ENCODE results near the gene BECN2. TPM values are rescaled to one million over a fixed set of nuclear protein-coding genes. Genes with fewer than 3 reads are reported as not detected.

BECN2 gene
- total RNA-seq, 1 experiment from 2014 or later = not detected

- H3K27ac Mint-ChIP-seq (ENCODE audit: unreplicated experiment) = peak overlapping the region; percentile 22
- no peaks in the 10 kb centered on the region for H3K36me3 Mint-ChIP-seq (ENCODE audit: insufficient read depth, unreplicated experiment)
- no peaks in the 10 kb centered on the region for H3K27me3 Mint-ChIP-seq (ENCODE audit: insufficient read depth, unreplicated experiment)
- peaks cover 7% of the 10 kb centered on the region for H3K4me1 Mint-ChIP-seq (ENCODE audit: low read depth, unreplicated experiment)
- H3K9me3 ChIP-seq = no peaks in the 10 kb centered on the region
- no TSS peak for BruUV-seq (replicated peaks)
- intact Hi-C loops (cut with micrococcal nuclease; ENCODE audit: unreplicated experiment) = no loop called here
- CTCF ChIA-PET = no interaction called here
- DNase-seq = peak; percentile 30 to 54
- no peak overlapping the region for H3K4me3 Mint-ChIP-seq (ENCODE audit: unreplicated experiment)
- no peaks in the 10 kb centered on the region for H3K36me3 ChIP-seq (ENCODE audit: control insufficient read depth, insufficient read depth, low read length)
- no peak overlapping the region for H3K4me3 ChIP-seq (ENCODE audit: low read depth, low read length)
- H3K4me1 ChIP-seq = peaks cover 10% of the 10 kb centered on the region; the same call in 1 of the 2 replicates
- H3K27me3 ChIP-seq (replicated peaks; ENCODE audit: control insufficient read depth, insufficient read depth, low read length) = no peaks in the 10 kb centered on the region
- POLR2A ChIA-PET = no interaction called here
- H3K9me3 Mint-ChIP-seq (ENCODE audit: unreplicated experiment) = no peaks in the 10 kb centered on the region
- TF ChIP-seq, protein P1, sequence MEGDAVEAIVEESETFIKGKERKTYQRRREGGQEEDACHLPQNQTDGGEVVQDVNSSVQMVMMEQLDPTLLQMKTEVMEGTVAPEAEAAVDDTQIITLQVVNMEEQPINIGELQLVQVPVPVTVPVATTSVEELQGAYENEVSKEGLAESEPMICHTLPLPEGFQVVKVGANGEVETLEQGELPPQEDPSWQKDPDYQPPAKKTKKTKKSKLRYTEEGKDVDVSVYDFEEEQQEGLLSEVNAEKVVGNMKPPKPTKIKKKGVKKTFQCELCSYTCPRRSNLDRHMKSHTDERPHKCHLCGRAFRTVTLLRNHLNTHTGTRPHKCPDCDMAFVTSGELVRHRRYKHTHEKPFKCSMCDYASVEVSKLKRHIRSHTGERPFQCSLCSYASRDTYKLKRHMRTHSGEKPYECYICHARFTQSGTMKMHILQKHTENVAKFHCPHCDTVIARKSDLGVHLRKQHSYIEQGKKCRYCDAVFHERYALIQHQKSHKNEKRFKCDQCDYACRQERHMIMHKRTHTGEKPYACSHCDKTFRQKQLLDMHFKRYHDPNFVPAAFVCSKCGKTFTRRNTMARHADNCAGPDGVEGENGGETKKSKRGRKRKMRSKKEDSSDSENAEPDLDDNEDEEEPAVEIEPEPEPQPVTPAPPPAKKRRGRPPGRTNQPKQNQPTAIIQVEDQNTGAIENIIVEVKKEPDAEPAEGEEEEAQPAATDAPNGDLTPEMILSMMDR (IDR thresholded peaks at IDR 0.05; ENCODE audit: insufficient read depth in 1 of 2, low read depth in 1 of 2, low read length in 1 of 2, severe bottlenecking in 1 of 2, unreplicated experiment in 1 of 2) = no peak
These were observed 30.2 kb upstream of the BECN2 start for GRCh38 chr1:241927321-241927720.

- ChIA-PET POLR2A (no interaction called here), CTCF (no interaction called here)
- intact Hi-C loops (cut with micrococcal nuclease; ENCODE audit: unreplicated experiment) = no loop called here
- Mint-ChIP-seq H3K9me3 (ENCODE audit: unreplicated experiment) (no peaks in the 10 kb centered on the region), H3K27ac (ENCODE audit: unreplicated experiment) (no peak overlapping the region), H3K4me1 (ENCODE audit: low read depth, unreplicated experiment) (no peaks in the 10 kb centered on the region), H3K36me3 (ENCODE audit: insufficient read depth, unreplicated experiment) (no peaks in the 10 kb centered on the region), H3K4me3 (ENCODE audit: unreplicated experiment) (no peak overlapping the region), H3K27me3 (ENCODE audit: insufficient read depth, unreplicated experiment) (no peaks in the 10 kb centered on the region)
- no peaks in the 10 kb centered on the region for H3K36me3 ChIP-seq (ENCODE audit: control insufficient read depth, insufficient read depth, low read length)
- no peaks in the 10 kb centered on the region for H3K27me3 ChIP-seq (replicated peaks; ENCODE audit: control insufficient read depth, insufficient read depth, low read length)
- H3K4me3 ChIP-seq (ENCODE audit: low read depth, low read length) = no peak overlapping the region
- TF ChIP-seq, protein P1 (IDR thresholded peaks at IDR 0.05; ENCODE audit: insufficient read depth in 1 of 2, low read depth in 1 of 2, low read length in 1 of 2, severe bottlenecking in 1 of 2, unreplicated experiment in 1 of 2) = no peak
- H3K9me3 ChIP-seq = no peaks in the 10 kb centered on the region
- DNase-seq = no peak
- H3K4me1 ChIP-seq = peaks cover under 1% of the 10 kb centered on the region; the same call in 1 of the 2 replicates
- BruUV-seq (replicated peaks) = no TSS peak
These were observed 24.7 kb upstream of the BECN2 start for GRCh38 chr1:241932845-241933244.

DNA sequence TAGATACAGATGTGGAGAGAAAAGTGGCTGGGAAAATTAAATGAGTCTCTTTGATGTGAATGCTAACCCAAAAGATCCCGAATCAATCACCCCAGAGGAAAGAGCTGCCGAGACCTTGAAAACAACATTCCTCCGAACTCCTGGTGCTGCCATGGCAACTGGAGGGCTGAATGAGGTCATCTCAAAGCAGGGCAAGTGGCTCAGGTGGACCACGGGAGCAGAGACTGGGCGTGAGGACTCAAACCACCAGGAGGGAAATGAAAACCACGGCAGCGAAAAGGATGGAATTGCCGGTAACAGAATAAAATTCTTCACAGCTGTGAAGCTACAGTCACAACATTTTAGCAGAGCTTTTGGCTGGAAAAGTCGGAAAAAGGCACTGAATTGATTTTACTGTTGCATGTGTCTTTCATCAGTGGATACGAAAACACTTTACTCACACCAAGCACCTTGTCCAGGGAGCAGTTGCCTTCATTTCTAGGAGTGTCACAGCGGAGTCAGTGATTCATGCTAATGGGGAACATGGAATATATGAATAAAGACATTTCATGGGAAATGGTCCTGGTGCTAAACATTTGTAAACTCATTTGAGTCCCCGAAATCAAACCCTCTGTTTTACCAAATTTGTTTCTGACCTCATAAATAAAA, 23.2 kb upstream of the BECN2 start:
- H3K9me3 ChIP-seq = no peaks in the 10 kb centered on the region
- ChIA-PET POLR2A (interaction anchor here (0.6 kb wide), 1 partner anchor 141 kb away, joined by 7 read pairs; no protein-coding TSS in a partner anchor), CTCF (no interaction called here)
- no TSS peak for BruUV-seq (replicated peaks)
- H3K4me3 ChIP-seq (ENCODE audit: low read depth, low read length) = no peak overlapping the region
- no peaks in the 10 kb centered on the region for H3K36me3 ChIP-seq (ENCODE audit: control insufficient read depth, insufficient read depth, low read length)
- H3K36me3 Mint-ChIP-seq (ENCODE audit: insufficient read depth, unreplicated experiment) = no peaks in the 10 kb centered on the region
- TF ChIP-seq, protein P1 (IDR thresholded peaks at IDR 0.05; ENCODE audit: insufficient read depth in 1 of 2, low read depth in 1 of 2, low read length in 1 of 2, severe bottlenecking in 1 of 2, unreplicated experiment in 1 of 2) = no peak
- H3K27me3 ChIP-seq (replicated peaks; ENCODE audit: control insufficient read depth, insufficient read depth, low read length) = no peaks in the 10 kb centered on the region
- no peaks in the 10 kb centered on the region for H3K4me1 Mint-ChIP-seq (ENCODE audit: low read depth, unreplicated experiment)
- no peak overlapping the region for H3K27ac Mint-ChIP-seq (ENCODE audit: unreplicated experiment)
- no peak for DNase-seq
- no peaks in the 10 kb centered on the region for H3K9me3 Mint-ChIP-seq (ENCODE audit: unreplicated experiment)
- intact Hi-C loops (cut with micrococcal nuclease; ENCODE audit: unreplicated experiment) = no loop called here
- no peaks in the 10 kb centered on the region for H3K27me3 Mint-ChIP-seq (ENCODE audit: insufficient read depth, unreplicated experiment)
- no peaks in the 10 kb centered on the region; the same call in 1 of the 2 replicates for H3K4me1 ChIP-seq
- H3K4me3 Mint-ChIP-seq (ENCODE audit: unreplicated experiment) = no peak overlapping the region
